HCT116 (cell line): Measurements from ENCODE around the gene CABP1. TPM values are rescaled to one million over a fixed set of nuclear protein-coding genes. Genes with fewer than 3 reads are reported as not detected.

Source experiments
- ATAC-seq: fragments of 200-7000 bp; cut with Tn5 transposase; 2 replicates; pipeline ENCODE4 v1.9.1; 2020; ENCODE audit warnings: mild to moderate bottlenecking, moderate library complexity
- BruUV-seq: library from RNA; stranded (reverse); fragments of 400-500 nt; replicated peaks from 2 replicates; lab custom pipeline; 2021; lab: Mats Ljungman, UMichigan
- CTCF ChIA-PET: fragments of 300-600 bp; sonication (Branson Sonifier 250); formaldehyde crosslinking; loops from one replicate; lab custom pipeline; 2021; ENCODE audit warnings: antibody characterized with exemption; lab: Charles Lee
- POLR2A ChIA-PET: fragments of 300-600, 350-600 bp; sonication (Branson Sonifier 250); formaldehyde crosslinking; loops from one replicate; lab custom pipeline; 2021; ENCODE audit warnings: antibody characterized with exemption; lab: Charles Lee
- RAD21 ChIA-PET, 2 experiments: fragments of 300-600 bp; sonication (Branson Sonifier 250); formaldehyde crosslinking; loops; one replicate each; lab custom pipeline; 2023; ENCODE audit warnings: low total read pairs in 2 of 2; ENCODE audit not compliant: uncharacterized antibody in 2 of 2, unreplicated experiment in 2 of 2, low non-redundant PET in 1 of 2; lab: Charles Lee
- DNase-seq: peaks from one replicate; pipeline ENCODE4 v3.0.0-alpha.2; 2010; ENCODE audit warnings: low read depth, low spot score
- H2AFZ ChIP-seq: fragments of 200-600 bp; shearing (Covaris generic), sonication (generic); 2 replicates; pipeline ENCODE4 v1.6.1; 2017; ENCODE audit warnings: low read depth, mixed run types, mixed read lengths, antibody characterized with exemption, low read length; ENCODE audit not compliant: poor library complexity, severe bottlenecking
- H3K27ac ChIP-seq: 2 replicates; pipeline ENCODE4 v1.5.1; 2012; ENCODE audit warnings: low read depth, low read length
- H3K27me3 ChIP-seq: fragments of 200-600 bp; sonication (generic); 2 replicates; pipeline ENCODE4 v1.6.1; 2016; ENCODE audit warnings: mixed run types, low read length, mixed read lengths; ENCODE audit not compliant: insufficient read depth
- H3K36me3 ChIP-seq, 2 experiments: fragments of 200-500 bp in 1 of 2; fragments of 200-600 bp in 1 of 2; sonication (Bioruptor generic) in 1 of 2; sonication (generic) in 1 of 2; 2 replicates each; pipeline versions ENCODE4 v1.5.1 to v1.6.1; 2014 to 2016; ENCODE audit warnings: low read length in 2 of 2, inconsistent platforms in 1 of 2, mixed read lengths in 1 of 2, mixed run types in 1 of 2; ENCODE audit not compliant: insufficient read depth in 2 of 2, control insufficient read depth in 1 of 2
- H3K4me1 ChIP-seq, 2 experiments: fragments of 200-600 bp in 1 of 2; sonication (generic) in 1 of 2; 2 replicates each; pipeline versions ENCODE4 v1.5.1 to v1.6.1; 2012 to 2017; ENCODE audit warnings: low read length in 2 of 2, inconsistent platforms in 1 of 2, mild to moderate bottlenecking in 1 of 2, mixed read lengths in 1 of 2, mixed run types in 1 of 2, moderate library complexity in 1 of 2; ENCODE audit not compliant: insufficient read depth in 2 of 2, control insufficient read depth in 1 of 2
- H3K4me2 ChIP-seq: fragments of 200-600 bp; sonication (generic); 2 replicates; pipeline ENCODE4 v1.6.1; 2017; ENCODE audit warnings: mixed run types, low read length, mixed read lengths
- H3K4me3 ChIP-seq, 2 experiments: fragments of 200-600 bp in 1 of 2; sonication (generic) in 1 of 2; replicated peaks in 1 of 2; 2 replicates each; pipeline ENCODE4 v1.5.1; 2011 to 2016; ENCODE audit warnings: low read length in 2 of 2, control low read depth in 1 of 2, low read depth in 1 of 2, mild to moderate bottlenecking in 1 of 2, mixed read lengths in 1 of 2, mixed run types in 1 of 2
- H3K79me2 ChIP-seq: fragments of 200-600 bp; sonication (generic); 2 replicates; pipeline ENCODE4 v1.6.1; 2017; ENCODE audit warnings: mild to moderate bottlenecking, mixed run types, low read length, moderate library complexity, mixed read lengths; ENCODE audit not compliant: insufficient read depth
- H3K9ac ChIP-seq: fragments of 200-600 bp; sonication (generic); 2 replicates; pipeline ENCODE4 v1.6.1; 2016; ENCODE audit warnings: low read length, mixed read lengths
- H3K9me2 ChIP-seq: fragments of 200-600 bp; sonication (generic), shearing (Covaris generic); 2 replicates; pipeline ENCODE4 v1.6.1; 2017; ENCODE audit warnings: mixed run types, mild to moderate bottlenecking, moderate library complexity; ENCODE audit not compliant: insufficient read depth
- H3K9me3 ChIP-seq, 2 experiments: fragments of 200-500 bp in 1 of 2; fragments of 200-600 bp in 1 of 2; sonication (Bioruptor generic) in 1 of 2; sonication (generic) in 1 of 2; 2 replicates each; pipeline ENCODE4 v1.6.1; 2014 to 2017; ENCODE audit warnings: low read length in 2 of 2, mixed read lengths in 2 of 2, inconsistent platforms in 1 of 2, low read depth in 1 of 2, mild to moderate bottlenecking in 1 of 2, mixed run types in 1 of 2, moderate library complexity in 1 of 2; ENCODE audit not compliant: control insufficient read depth in 1 of 2, insufficient read depth in 1 of 2
- H4K20me1 ChIP-seq: fragments of 200-600 bp; sonication (generic), shearing (Covaris generic); 2 replicates; pipeline ENCODE4 v1.6.1; 2017; ENCODE audit warnings: mixed run types, mild to moderate bottlenecking, moderate library complexity; ENCODE audit not compliant: insufficient read depth
- EGR1 ChIP-seq: IDR thresholded peaks from 2 replicates; pipeline ENCODE4 v1.6.1; 2012; ENCODE audit warnings: low read depth
- ELF1 ChIP-seq: IDR thresholded peaks from 2 replicates; pipeline ENCODE4 v1.6.1; 2012; ENCODE audit warnings: low read depth, borderline replicate concordance
- EZH2 ChIP-seq: fragments of 200-600 bp; sonication (generic); IDR thresholded peaks from 2 replicates; pipeline ENCODE4 v1.6.1; 2017; ENCODE audit warnings: antibody characterized with exemption, mixed run types
- EZH2phosphoT487 ChIP-seq: fragments of 200-600 bp; IDR thresholded peaks from 2 replicates; pipeline ENCODE4 v1.6.1; 2018; ENCODE audit warnings: antibody characterized with exemption, borderline replicate concordance
- POLR2A ChIP-seq: IDR thresholded peaks from 2 replicates; pipeline ENCODE4 v1.7.0; 2011; ENCODE audit warnings: borderline replicate concordance; ENCODE audit not compliant: insufficient read depth, insufficient read length; ENCODE audit errors: extremely low read depth
- POLR2AphosphoS5 ChIP-seq: IDR thresholded peaks from 2 replicates; pipeline ENCODE4 v1.6.1; 2011; ENCODE audit warnings: mild to moderate bottlenecking, low read depth, low read length, moderate library complexity
- SP1 ChIP-seq: IDR thresholded peaks from 2 replicates; pipeline ENCODE4 v1.6.1; 2012; ENCODE audit warnings: low read depth
- SRF ChIP-seq: IDR thresholded peaks from 2 replicates; pipeline ENCODE4 v1.6.1; 2012; ENCODE audit warnings: low read depth
- ZFX ChIP-seq: fragments of 450-650 bp; IDR thresholded peaks from 2 replicates; pipeline ENCODE4 v1.6.1; 2017
- ZNF274 ChIP-seq: fragments of 200-500 bp; sonication (Bioruptor generic); IDR thresholded peaks from 2 replicates; pipeline ENCODE4 v1.6.1; 2014; ENCODE audit warnings: mild to moderate bottlenecking, low read depth, low read length, inconsistent platforms
- intact Hi-C: fragments of 100-400 bp; cut with micrococcal nuclease; formaldehyde crosslinking; loops from 2 replicates; pipeline ENCODE4 v1.10.0; 2022
- total RNA-seq: library from RNA; stranded (reverse); gene quantifications from one replicate; pipeline ENCODE4 v1.2.1, GENCODE V29; 2021; ENCODE audit not compliant: unreplicated experiment
- TF ChIP-seq, protein P1 (sequence below), 3 experiments: fragments of 200-600 bp in 1 of 3; sonication (generic) in 1 of 3; IDR thresholded peaks in 2 of 3; conservative IDR thresholded peaks in 1 of 3; 2 replicates each; pipeline ENCODE4 v1.5.1; 2012 to 2017; ENCODE audit warnings: low read depth in 2 of 3, low read length in 2 of 3, antibody characterized with exemption in 1 of 3, borderline replicate concordance in 1 of 3, control low read depth in 1 of 3, mild to moderate bottlenecking in 1 of 3, mixed read lengths in 1 of 3, mixed run types in 1 of 3, moderate library complexity in 1 of 3; ENCODE audit not compliant: insufficient read depth in 1 of 3
- TF ChIP-seq, protein P2 (sequence below): IDR thresholded peaks from 2 replicates; pipeline ENCODE4 v1.6.1; 2011; ENCODE audit warnings: mild to moderate bottlenecking, low read length, moderate library complexity; ENCODE audit not compliant: insufficient replicate concordance; ENCODE audit errors: extremely low read depth
- TF ChIP-seq, protein P3 (sequence below): IDR thresholded peaks from 2 replicates; pipeline ENCODE4 v1.6.1; 2012
- TF ChIP-seq, protein P4 (sequence below): IDR thresholded peaks from 2 replicates; pipeline ENCODE4 v1.6.1; 2012

CABP1 gene
- total RNA-seq, 1 experiment from 2014 or later: 0.84 TPM

DNA sequence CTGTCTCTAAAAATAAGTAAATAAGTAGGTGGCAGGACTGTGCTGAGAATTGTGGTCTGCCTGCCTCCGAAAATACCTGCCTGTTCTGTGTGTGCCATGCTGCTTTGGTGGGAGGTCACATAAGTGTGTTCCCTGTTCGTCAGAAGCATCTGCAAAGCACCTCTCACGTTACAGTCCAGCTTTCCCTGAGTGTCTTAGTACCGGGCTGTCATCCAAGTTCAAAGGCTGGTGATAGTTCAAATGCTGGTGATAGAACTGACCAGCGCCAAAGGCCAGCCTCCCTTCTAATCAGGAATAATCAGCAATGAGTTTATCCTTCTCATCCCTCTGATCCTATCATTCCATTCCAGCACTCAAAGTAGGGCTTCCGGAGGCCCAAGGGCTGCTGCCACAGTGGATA lies 5.6 kb downstream of the CABP1 start:
- intact Hi-C loops: loop anchor here (10.0 kb wide), 2 partner anchors 211 to 359 kb away; partner anchors contain the start of gene COX6A1
- Histone ChIP-seq H3K4me1 (peaks cover 11 to 33% of the 10 kb centered on the region in 2 experiments), H3K36me3 (no peaks in the 10 kb centered on the region), H3K27ac (no peak overlapping the region), H2AFZ (no peak overlapping the region), H3K79me2 (no peaks in the 10 kb centered on the region), H3K9me2 (no peaks in the 10 kb centered on the region), H4K20me1 (no peaks in the 10 kb centered on the region), H3K9ac (no peak overlapping the region), H3K4me2 (no peak overlapping the region), H3K27me3 (peaks cover 4% of the 10 kb centered on the region; the same call in 1 of the 2 replicates), H3K9me3 (no peaks in the 10 kb centered on the region), H3K4me3 (no peak overlapping the region)
- DNase-seq (no peak), ATAC-seq (no peak)
- POLR2A ChIA-PET: no interaction called here
- no TSS peak for BruUV-seq
- CTCF ChIA-PET: interaction anchor here (0.6 to 1.5 kb wide), 4 partner anchors 17 to 364 kb away, joined by 3 to 9 read pairs (median 4); partner anchors contain the start of gene POP5
- TF ChIP-seq EGR1 (no peak), ELF1 (no peak), EZH2phosphoT487 (no peak), SRF (no peak), ZFX (no peak), POLR2AphosphoS5 (no peak), SP1 (no peak), ZNF274 (no peak), POLR2A (no peak), EZH2 (no peak)
- TF ChIP-seq, protein P1, sequence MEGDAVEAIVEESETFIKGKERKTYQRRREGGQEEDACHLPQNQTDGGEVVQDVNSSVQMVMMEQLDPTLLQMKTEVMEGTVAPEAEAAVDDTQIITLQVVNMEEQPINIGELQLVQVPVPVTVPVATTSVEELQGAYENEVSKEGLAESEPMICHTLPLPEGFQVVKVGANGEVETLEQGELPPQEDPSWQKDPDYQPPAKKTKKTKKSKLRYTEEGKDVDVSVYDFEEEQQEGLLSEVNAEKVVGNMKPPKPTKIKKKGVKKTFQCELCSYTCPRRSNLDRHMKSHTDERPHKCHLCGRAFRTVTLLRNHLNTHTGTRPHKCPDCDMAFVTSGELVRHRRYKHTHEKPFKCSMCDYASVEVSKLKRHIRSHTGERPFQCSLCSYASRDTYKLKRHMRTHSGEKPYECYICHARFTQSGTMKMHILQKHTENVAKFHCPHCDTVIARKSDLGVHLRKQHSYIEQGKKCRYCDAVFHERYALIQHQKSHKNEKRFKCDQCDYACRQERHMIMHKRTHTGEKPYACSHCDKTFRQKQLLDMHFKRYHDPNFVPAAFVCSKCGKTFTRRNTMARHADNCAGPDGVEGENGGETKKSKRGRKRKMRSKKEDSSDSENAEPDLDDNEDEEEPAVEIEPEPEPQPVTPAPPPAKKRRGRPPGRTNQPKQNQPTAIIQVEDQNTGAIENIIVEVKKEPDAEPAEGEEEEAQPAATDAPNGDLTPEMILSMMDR (IDR thresholded peaks at IDR 0.05 in 2 of 3, conservative IDR thresholded peaks at IDR 0.05 in 1 of 3; ENCODE audit: borderline replicate concordance in 1 of 3, insufficient read depth in 1 of 3, low read depth in 2 of 3, low read length in 2 of 3): no peak
- TF ChIP-seq, protein P2, sequence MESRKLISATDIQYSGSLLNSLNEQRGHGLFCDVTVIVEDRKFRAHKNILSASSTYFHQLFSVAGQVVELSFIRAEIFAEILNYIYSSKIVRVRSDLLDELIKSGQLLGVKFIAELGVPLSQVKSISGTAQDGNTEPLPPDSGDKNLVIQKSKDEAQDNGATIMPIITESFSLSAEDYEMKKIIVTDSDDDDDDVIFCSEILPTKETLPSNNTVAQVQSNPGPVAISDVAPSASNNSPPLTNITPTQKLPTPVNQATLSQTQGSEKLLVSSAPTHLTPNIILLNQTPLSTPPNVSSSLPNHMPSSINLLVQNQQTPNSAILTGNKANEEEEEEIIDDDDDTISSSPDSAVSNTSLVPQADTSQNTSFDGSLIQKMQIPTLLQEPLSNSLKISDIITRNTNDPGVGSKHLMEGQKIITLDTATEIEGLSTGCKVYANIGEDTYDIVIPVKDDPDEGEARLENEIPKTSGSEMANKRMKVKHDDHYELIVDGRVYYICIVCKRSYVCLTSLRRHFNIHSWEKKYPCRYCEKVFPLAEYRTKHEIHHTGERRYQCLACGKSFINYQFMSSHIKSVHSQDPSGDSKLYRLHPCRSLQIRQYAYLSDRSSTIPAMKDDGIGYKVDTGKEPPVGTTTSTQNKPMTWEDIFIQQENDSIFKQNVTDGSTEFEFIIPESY: no peak
- TF ChIP-seq, protein P3, sequence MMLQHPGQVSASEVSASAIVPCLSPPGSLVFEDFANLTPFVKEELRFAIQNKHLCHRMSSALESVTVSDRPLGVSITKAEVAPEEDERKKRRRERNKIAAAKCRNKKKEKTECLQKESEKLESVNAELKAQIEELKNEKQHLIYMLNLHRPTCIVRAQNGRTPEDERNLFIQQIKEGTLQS: no peak
- TF ChIP-seq, protein P4, sequence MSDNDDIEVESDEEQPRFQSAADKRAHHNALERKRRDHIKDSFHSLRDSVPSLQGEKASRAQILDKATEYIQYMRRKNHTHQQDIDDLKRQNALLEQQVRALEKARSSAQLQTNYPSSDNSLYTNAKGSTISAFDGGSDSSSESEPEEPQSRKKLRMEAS: no peak
- RAD21 ChIA-PET: no interaction called here
